GM20000 (cell line): Measurements from ENCODE around the gene SCD5.

Experiments
- DNase-seq: peaks from one replicate; pipeline ENCODE4 v3.0.0; 2012; ENCODE audit warnings: low spot score
- CTCF ChIP-seq: IDR thresholded peaks from 2 replicates; pipeline ENCODE4 v1.5.1; 2012; ENCODE audit warnings: mild to moderate bottlenecking, control low read depth; ENCODE audit errors: extremely low read depth, missing control alignments

Gene SCD5

GRCh38 chr4:82585690-82586435, 212.7 kb downstream of the SCD5 start:
- no peak for DNase-seq
- no peak for TF ChIP-seq CTCF

GRCh38 chr4:82584931-82585330, 213.7 kb downstream of the SCD5 start:
- TF ChIP-seq CTCF: no peak
- DNase-seq: no peak

- DNase-seq: no peak
- TF ChIP-seq CTCF: no peak
These were observed 214.6 kb downstream of the SCD5 start for GRCh38 chr4:82583897-82584587.

GRCh38 chr4:82579932-82580331, 218.7 kb downstream of the SCD5 start:
- DNase-seq: no peak
- TF ChIP-seq CTCF: no peak
